ENCODE measurements around the gene KCNG1.

- TF ChIP-seq CTCF (IDR thresholded peaks at IDR 0.05; ENCODE audit: low read length) (no peak), EZH2 (optimal IDR thresholded peaks at IDR 0.05; ENCODE audit: low read depth, low read length) (no peak)
Measured at GRCh38 chr20:50980071-50980681, 42.7 kb downstream of the KCNG1 start.
